HG03175 (cell line): Measurements from ENCODE around the gene LRG1.

ENCODE experiments used
- ATAC-seq: cut with Tn5 transposase; IDR thresholded peaks from one replicate; pipeline ENCODE4 v1.9.1; 2021; ENCODE audit warnings: mild to moderate bottlenecking, moderate library complexity; ENCODE audit not compliant: unreplicated experiment

Gene LRG1

GRCh38 chr19:4496304-4496703 is 43.5 kb downstream of the LRG1 start:
- ATAC-seq: no peak

DNA sequence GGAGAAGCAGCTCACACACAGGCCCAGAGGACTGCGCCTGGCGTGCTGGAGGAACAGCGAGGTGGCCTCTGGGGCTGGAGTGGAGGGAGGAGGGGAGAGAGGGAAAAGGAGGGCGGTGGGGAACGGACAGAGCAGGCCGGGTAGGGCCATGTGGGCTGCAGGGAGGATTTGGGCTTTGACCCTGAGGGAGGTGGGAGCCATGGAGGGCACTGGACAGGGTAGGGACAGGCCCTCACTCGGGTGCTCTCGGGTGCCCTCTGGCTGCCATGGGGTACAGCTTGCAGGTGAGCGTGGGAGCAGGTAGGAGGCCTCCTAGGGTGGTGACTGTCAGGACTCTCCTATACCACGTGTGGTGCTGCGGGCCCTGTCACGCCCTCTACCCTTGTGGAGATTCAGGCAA is 44.4 kb downstream of the LRG1 start:
- ATAC-seq: no peak

- no peak for ATAC-seq
Observed at GRCh38 chr19:4494691-4495064, 45.2 kb downstream of the LRG1 start.

DNA sequence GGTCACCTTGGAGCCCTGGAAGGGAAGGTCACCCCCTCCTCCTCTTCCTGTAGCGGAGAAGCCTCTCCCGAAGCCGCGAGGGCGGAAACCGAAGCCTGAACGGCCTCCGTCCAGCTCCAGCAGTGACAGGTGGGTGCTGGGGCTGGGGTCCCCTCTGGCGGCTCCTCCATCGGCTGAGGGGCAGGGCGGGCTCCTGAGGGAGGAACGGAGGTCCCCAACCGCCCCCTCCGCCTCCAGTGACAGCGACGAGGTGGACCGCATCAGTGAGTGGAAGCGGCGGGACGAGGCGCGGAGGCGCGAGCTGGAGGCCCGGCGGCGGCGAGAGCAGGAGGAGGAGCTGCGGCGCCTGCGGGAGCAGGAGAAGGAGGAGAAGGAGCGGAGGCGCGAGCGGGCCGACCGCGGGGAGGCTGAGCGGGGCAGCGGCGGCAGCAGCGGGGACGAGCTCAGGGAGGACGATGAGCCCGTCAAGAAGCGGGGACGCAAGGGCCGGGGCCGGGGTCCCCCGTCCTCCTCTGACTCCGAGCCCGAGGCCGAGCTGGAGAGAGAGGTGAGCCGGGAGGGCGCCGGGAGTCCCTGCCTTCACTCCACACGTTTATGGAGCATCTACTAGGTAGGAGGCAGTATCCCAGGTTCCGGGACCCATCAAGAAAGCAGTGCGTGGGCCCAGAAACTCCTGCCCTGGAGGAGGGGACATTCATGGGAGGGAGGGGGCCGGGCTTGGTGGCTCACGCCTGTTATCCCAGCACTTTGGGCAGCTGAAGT is 45.7 kb downstream of the LRG1 start:
- no peak for ATAC-seq

- ATAC-seq: no peak
Observed at GRCh38 chr19:4493104-4493928, 46.5 kb downstream of the LRG1 start.

- no peak for ATAC-seq
Observed at GRCh38 chr19:4492337-4493103, 47.3 kb downstream of the LRG1 start.

- ATAC-seq: no peak
Observed at GRCh38 chr19:4491446-4491845, 48.4 kb downstream of the LRG1 start.

GRCh38 chr19:4488496-4488895 is 51.3 kb downstream of the LRG1 start:
- ATAC-seq: no peak

DNA sequence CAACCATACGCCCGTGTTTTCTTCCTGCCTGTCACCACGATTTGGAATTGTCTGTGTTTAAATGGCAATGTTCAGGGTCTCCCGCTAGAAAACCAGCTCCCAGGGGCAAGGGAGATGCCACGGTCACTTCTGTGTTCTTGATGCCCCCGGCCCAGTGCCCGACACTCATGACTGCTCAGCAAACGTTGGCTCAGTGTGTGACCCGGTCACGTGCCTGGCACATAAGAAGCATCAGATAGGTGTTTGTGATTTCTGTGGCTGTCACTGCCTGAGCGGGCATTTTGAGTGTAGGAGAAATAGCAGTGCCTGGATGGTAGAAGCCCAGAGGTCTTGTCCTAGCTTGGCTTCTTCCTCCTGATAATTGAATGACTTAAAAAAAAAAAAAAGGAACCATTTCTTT is 52.3 kb downstream of the LRG1 start:
- ATAC-seq: no peak
